Ovary (tissue), 1 donor: ENCODE data around the gene KIF2C.

ENCODE experiments used
- EP300 ChIP-seq: sonication (generic); formaldehyde crosslinking; IDR thresholded peaks from one replicate; pipeline ENCODE4 v1.6.1; 2017; ENCODE audit warnings: antibody characterized with exemption
- POLR2A ChIP-seq: fragments of 450-650 bp; IDR thresholded peaks from one replicate; pipeline ENCODE4 v1.6.1; 2017; ENCODE audit warnings: antibody characterized with exemption, mild to moderate bottlenecking, moderate library complexity

GRCh38 chr1:44733784-44734183 is 5.9 kb upstream of the KIF2C start:
- TF ChIP-seq POLR2A (no peak), EP300 (no peak)
